Neural crest cell (in vitro differentiated cells): ENCODE data around the gene SLC6A11. TPM values are rescaled to one million over a fixed set of nuclear protein-coding genes. Genes with fewer than 3 reads are reported as not detected.

Experiments
- DNase-seq: peaks from one replicate; pipeline ENCODE4 v3.0.0; 2021; ENCODE audit warnings: low read depth, mixed read lengths, low spot score
- H3K27ac Mint-ChIP-seq: one replicate; pipeline ENCODE4 v1.8.0; 2021; ENCODE audit warnings: mild to moderate bottlenecking, mixed read lengths; ENCODE audit not compliant: unreplicated experiment
- H3K27me3 Mint-ChIP-seq: 2 replicates; pipeline ENCODE4 v1.8.0; 2021; ENCODE audit warnings: low read depth, mild to moderate bottlenecking, mixed read lengths
- H3K36me3 Mint-ChIP-seq: 2 replicates; pipeline ENCODE4 v1.8.0; 2021; ENCODE audit warnings: low read depth, mild to moderate bottlenecking, mixed read lengths
- H3K4me1 Mint-ChIP-seq: 2 replicates; pipeline ENCODE4 v1.8.0; 2021; ENCODE audit warnings: mixed read lengths
- H3K4me3 Mint-ChIP-seq: one replicate; pipeline ENCODE4 v1.8.0; 2021; ENCODE audit warnings: mild to moderate bottlenecking, mixed read lengths
- H3K9me3 Mint-ChIP-seq: 2 replicates; pipeline ENCODE4 v1.8.0; 2021; ENCODE audit warnings: mixed read lengths
- total RNA-seq: library from RNA; stranded (reverse); gene quantifications from 2 replicates; pipeline ENCODE4 v1.2.1, GENCODE V29; 2021
- TF ChIP-seq, protein P1 (sequence below): fragments of 200-600 bp; sonication (generic); conservative IDR thresholded peaks from 2 replicates; pipeline ENCODE4 v1.5.0; 2021; ENCODE audit warnings: antibody characterized with exemption, mild to moderate bottlenecking

SLC6A11 gene
- total RNA-seq, 1 donor from 2014 or later: 2.1 TPM

DNA sequence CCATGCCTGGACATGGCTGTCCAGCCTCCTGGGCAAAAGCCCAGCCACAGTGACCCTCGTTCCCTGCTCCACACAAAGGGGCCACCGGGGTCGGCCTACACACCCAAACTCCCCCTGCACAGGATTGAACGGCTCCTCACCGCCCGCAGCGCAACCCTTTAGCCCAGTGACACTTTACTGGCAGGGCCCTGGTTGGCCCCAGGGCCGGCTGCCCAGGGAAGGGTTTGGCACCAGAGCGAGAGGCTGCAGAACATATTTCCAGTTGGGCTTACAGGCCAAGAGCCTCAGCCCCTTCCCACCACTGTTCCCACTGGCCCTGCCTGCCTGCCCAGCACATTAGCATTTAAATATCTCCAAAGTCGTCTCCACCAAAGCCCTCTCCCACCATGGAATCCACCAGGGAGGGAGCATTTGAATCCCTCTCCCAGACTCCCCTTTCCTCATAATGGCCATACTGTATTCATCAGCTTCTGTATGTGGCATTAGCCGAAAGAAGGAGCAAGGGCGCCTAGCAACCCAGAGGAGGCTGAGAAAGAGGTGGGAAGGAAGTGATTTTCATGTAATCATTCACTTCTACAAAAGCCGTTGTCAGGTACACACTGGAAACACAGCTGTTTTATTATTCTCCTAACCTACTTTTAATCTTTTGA lies 85.4 kb downstream of the SLC6A11 start:
- Mint-ChIP-seq H3K4me3 (no peak overlapping the region), H3K4me1 (peaks cover 16% of the 10 kb centered on the region), H3K36me3 (peaks cover 9% of the 10 kb centered on the region), H3K27ac (peak overlapping the region; percentile 63), H3K9me3 (peaks cover 25% of the 10 kb centered on the region), H3K27me3 (peaks cover 4% of the 10 kb centered on the region)
- DNase-seq: no peak
- TF ChIP-seq, protein P1, sequence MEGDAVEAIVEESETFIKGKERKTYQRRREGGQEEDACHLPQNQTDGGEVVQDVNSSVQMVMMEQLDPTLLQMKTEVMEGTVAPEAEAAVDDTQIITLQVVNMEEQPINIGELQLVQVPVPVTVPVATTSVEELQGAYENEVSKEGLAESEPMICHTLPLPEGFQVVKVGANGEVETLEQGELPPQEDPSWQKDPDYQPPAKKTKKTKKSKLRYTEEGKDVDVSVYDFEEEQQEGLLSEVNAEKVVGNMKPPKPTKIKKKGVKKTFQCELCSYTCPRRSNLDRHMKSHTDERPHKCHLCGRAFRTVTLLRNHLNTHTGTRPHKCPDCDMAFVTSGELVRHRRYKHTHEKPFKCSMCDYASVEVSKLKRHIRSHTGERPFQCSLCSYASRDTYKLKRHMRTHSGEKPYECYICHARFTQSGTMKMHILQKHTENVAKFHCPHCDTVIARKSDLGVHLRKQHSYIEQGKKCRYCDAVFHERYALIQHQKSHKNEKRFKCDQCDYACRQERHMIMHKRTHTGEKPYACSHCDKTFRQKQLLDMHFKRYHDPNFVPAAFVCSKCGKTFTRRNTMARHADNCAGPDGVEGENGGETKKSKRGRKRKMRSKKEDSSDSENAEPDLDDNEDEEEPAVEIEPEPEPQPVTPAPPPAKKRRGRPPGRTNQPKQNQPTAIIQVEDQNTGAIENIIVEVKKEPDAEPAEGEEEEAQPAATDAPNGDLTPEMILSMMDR: no peak

GRCh38 chr3:10907262-10907661 lies 91.2 kb downstream of the SLC6A11 start:
- no peak overlapping the region for H3K27ac Mint-ChIP-seq
- TF ChIP-seq, protein P1: no peak
- peaks cover 3% of the 10 kb centered on the region for H3K4me1 Mint-ChIP-seq
- no peak for DNase-seq
- H3K36me3 Mint-ChIP-seq: peaks cover 17% of the 10 kb centered on the region
- peaks cover 6% of the 10 kb centered on the region for H3K27me3 Mint-ChIP-seq
- H3K9me3 Mint-ChIP-seq: peaks cover 30% of the 10 kb centered on the region
- no peak overlapping the region for H3K4me3 Mint-ChIP-seq

DNA sequence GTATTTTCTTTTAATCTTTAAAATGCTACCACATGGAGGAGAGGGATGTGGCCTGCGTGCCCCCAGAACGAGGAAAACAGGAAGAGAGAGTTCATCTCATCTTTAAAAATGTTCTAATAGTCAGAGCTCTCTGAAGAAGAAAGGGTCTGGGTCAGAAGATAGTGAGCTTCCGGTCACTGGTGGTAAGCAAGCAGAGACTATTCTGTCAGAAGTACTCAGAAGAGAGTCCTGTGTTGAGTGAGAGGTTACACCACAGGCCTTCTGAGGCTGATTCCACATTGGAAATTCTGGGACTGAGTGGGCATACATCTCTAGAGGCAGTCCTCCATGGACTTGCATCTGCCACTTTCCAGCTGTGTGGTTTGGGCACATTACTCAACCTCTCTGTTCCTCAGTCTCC lies 94.3 kb downstream of the SLC6A11 start:
- Mint-ChIP-seq H3K4me1 (no peaks in the 10 kb centered on the region), H3K27ac (no peak overlapping the region), H3K4me3 (no peak overlapping the region), H3K9me3 (peaks cover 23% of the 10 kb centered on the region), H3K27me3 (peaks cover 6% of the 10 kb centered on the region), H3K36me3 (peaks cover 17% of the 10 kb centered on the region)
- DNase-seq: no peak
- TF ChIP-seq, protein P1: no peak

- no peak overlapping the region for H3K4me3 Mint-ChIP-seq
- DNase-seq: no peak
- TF ChIP-seq, protein P1: no peak
These were observed 95.4 kb downstream of the SLC6A11 start for GRCh38 chr3:10911350-10912002.

DNA sequence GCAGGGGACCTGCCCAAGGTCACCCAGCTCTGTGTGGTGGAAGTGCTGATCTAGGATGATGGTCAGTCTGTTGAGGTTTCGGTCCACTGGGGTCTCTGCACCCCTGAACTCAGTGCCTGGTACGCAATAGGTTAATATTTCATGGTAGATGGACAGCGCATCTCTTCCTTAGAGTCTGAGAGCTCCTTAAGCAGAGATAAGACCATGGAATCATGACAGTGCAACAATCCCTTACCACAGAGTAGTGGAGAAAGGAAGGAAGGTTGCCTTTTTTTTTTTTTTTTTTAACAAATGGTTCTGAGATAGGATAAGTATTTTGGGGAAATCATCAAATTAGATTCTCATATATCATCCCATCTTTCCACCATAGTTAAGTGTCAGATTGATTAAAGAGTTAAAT lies 96.8 kb downstream of the SLC6A11 start:
- peaks cover 12% of the 10 kb centered on the region for H3K27me3 Mint-ChIP-seq
- no peak for DNase-seq
- H3K27ac Mint-ChIP-seq: no peak overlapping the region
- peaks cover 3% of the 10 kb centered on the region for H3K9me3 Mint-ChIP-seq
- TF ChIP-seq, protein P1: no peak
- H3K4me1 Mint-ChIP-seq: no peaks in the 10 kb centered on the region
- H3K4me3 Mint-ChIP-seq: no peak overlapping the region
- H3K36me3 Mint-ChIP-seq: no peaks in the 10 kb centered on the region

More at GRCh38 chr3:10911350-10912002, 95.4 kb downstream of the SLC6A11 start:
- H3K27ac Mint-ChIP-seq: no peak overlapping the region
- peaks cover 11% of the 10 kb centered on the region for H3K27me3 Mint-ChIP-seq
- no peaks in the 10 kb centered on the region for H3K4me1 Mint-ChIP-seq
- peaks cover 16% of the 10 kb centered on the region for H3K9me3 Mint-ChIP-seq
- H3K36me3 Mint-ChIP-seq: peaks cover 10% of the 10 kb centered on the region
